HEK293 (cell line): ENCODE data around the gene FRMD3.

Experiments used
- CTCF ChIA-PET: fragments of 350-600 bp; formaldehyde crosslinking; extraction: SDS; loops from one replicate; lab custom pipeline; 2021; ENCODE audit warnings: antibody characterized with exemption; lab: Yijun Ruan, JAX
- POLR2A ChIA-PET: fragments of 300-600 bp; formaldehyde crosslinking; extraction: SDS; loops from one replicate; lab custom pipeline; 2020; ENCODE audit warnings: antibody characterized with exemption, inconsistent platforms; lab: Yijun Ruan, JAX
- H3K27ac ChIP-seq: fragments of 200-500 bp; sonication (Bioruptor generic); 2 replicates; pipeline ENCODE4 v1.5.1; 2014; ENCODE audit warnings: low read depth, low read length, control low read depth, inconsistent platforms; ENCODE audit errors: extremely low read depth
- H3K36me3 ChIP-seq, 2 experiments: fragments of 200-500 bp in 1 of 2; sonication (Bioruptor generic) in 1 of 2; 1 replicate in 1 of 2; 2 replicates in 1 of 2; pipeline ENCODE4 v1.5.1; 2014 to 2017; ENCODE audit warnings: inconsistent platforms in 2 of 2, low read length in 2 of 2; ENCODE audit not compliant: control insufficient read depth in 2 of 2, insufficient read depth in 1 of 2
- H3K4me1 ChIP-seq: fragments of 200-500 bp; sonication (Bioruptor generic); 2 replicates; pipeline ENCODE4 v1.5.1; 2014; ENCODE audit warnings: mild to moderate bottlenecking, low read length, inconsistent platforms; ENCODE audit not compliant: control insufficient read depth, insufficient read depth
- H3K4me3 ChIP-seq: 2 replicates; pipeline ENCODE4 v1.5.1; 2011; ENCODE audit warnings: low read depth, mild to moderate bottlenecking, control low read depth, low read length, moderate library complexity
- H3K9me3 ChIP-seq: fragments of 200-500 bp; sonication (Bioruptor generic); 2 replicates; pipeline ENCODE4 v1.5.1; 2014; ENCODE audit warnings: low read depth, low read length, inconsistent platforms; ENCODE audit not compliant: control insufficient read depth, insufficient read depth
- ATF2 ChIP-seq: fragments of 450-650 bp; formaldehyde crosslinking; IDR thresholded peaks from 2 replicates; pipeline ENCODE4 v1.5.1; 2016; ENCODE audit warnings: missing biosample characterization, missing genetic modification characterization, low read depth
- BCL11B ChIP-seq: fragments of 450-650 bp; formaldehyde crosslinking; IDR thresholded peaks from 2 replicates; pipeline ENCODE4 v1.5.1; 2016; ENCODE audit warnings: low read depth, missing biosample characterization, missing genetic modification characterization
- PBX3 ChIP-seq: sonication (generic); formaldehyde crosslinking; IDR thresholded peaks from 2 replicates; pipeline ENCODE4 v1.8.1; 2022; ENCODE audit warnings: mild to moderate bottlenecking, moderate library complexity, missing genetic modification reagents
- PRDM1 ChIP-seq: fragments of 450-650 bp; formaldehyde crosslinking; IDR thresholded peaks from 2 replicates; pipeline ENCODE4; 2016; ENCODE audit warnings: missing biosample characterization, missing genetic modification characterization
- PRDM10 ChIP-seq: fragments of 450-650 bp; formaldehyde crosslinking; IDR thresholded peaks from 2 replicates; pipeline ENCODE4 v1.5.1; 2016; ENCODE audit warnings: missing biosample characterization, missing genetic modification characterization
- SP2 ChIP-seq: fragments of 450-650 bp; formaldehyde crosslinking; IDR thresholded peaks from 2 replicates; pipeline ENCODE4 v1.5.1; 2016; ENCODE audit warnings: missing biosample characterization, missing genetic modification characterization
- YY1 ChIP-seq: fragments of 450-650 bp; formaldehyde crosslinking; IDR thresholded peaks from 2 replicates; pipeline ENCODE4 v1.5.1; 2018; ENCODE audit warnings: missing biosample characterization, missing genetic modification characterization
- ZBTB1 ChIP-seq: fragments of 450-650 bp; formaldehyde crosslinking; IDR thresholded peaks from 2 replicates; pipeline ENCODE4 v1.5.1; 2016; ENCODE audit warnings: missing biosample characterization, missing genetic modification characterization
- ZBTB17 ChIP-seq: fragments of 450-650 bp; formaldehyde crosslinking; IDR thresholded peaks from 2 replicates; pipeline ENCODE4 v1.5.1; 2016; ENCODE audit warnings: missing biosample characterization, missing genetic modification characterization
- ZNF138 ChIP-seq: fragments of 450-650 bp; formaldehyde crosslinking; IDR thresholded peaks from 2 replicates; pipeline ENCODE4 v1.5.1; 2016; ENCODE audit warnings: missing biosample characterization, missing genetic modification characterization, borderline replicate concordance
- ZNF169 ChIP-seq: fragments of 450-650 bp; formaldehyde crosslinking; IDR thresholded peaks from 2 replicates; pipeline ENCODE4 v1.5.1; 2016; ENCODE audit warnings: missing biosample characterization, missing genetic modification characterization
- ZNF174 ChIP-seq: fragments of 450-650 bp; formaldehyde crosslinking; IDR thresholded peaks from 2 replicates; pipeline ENCODE4 v1.5.0; 2017; ENCODE audit warnings: missing biosample characterization, mild to moderate bottlenecking, missing genetic modification characterization
- ZNF184 ChIP-seq: fragments of 450-650 bp; IDR thresholded peaks from 2 replicates; pipeline ENCODE4 v1.5.1; 2018; ENCODE audit warnings: missing biosample characterization, mild to moderate bottlenecking, missing genetic modification characterization
- ZNF221 ChIP-seq: fragments of 450-650 bp; formaldehyde crosslinking; IDR thresholded peaks from 2 replicates; pipeline ENCODE4 v1.5.1; 2017; ENCODE audit warnings: missing biosample characterization, missing genetic modification characterization, borderline replicate concordance
- ZNF223 ChIP-seq: fragments of 450-650 bp; formaldehyde crosslinking; IDR thresholded peaks from 2 replicates; pipeline ENCODE4 v1.5.1; 2016; ENCODE audit warnings: missing biosample characterization, missing genetic modification characterization
- ZNF24 ChIP-seq: fragments of 450-650 bp; formaldehyde crosslinking; IDR thresholded peaks from 2 replicates; pipeline ENCODE4 v1.5.1; 2016; ENCODE audit warnings: missing biosample characterization, missing genetic modification characterization
- ZNF341 ChIP-seq: fragments of 450-650 bp; formaldehyde crosslinking; IDR thresholded peaks from 2 replicates; pipeline ENCODE4; 2016; ENCODE audit warnings: low read depth, missing biosample characterization, missing genetic modification characterization
- ZNF350 ChIP-seq: fragments of 450-650 bp; formaldehyde crosslinking; IDR thresholded peaks from 2 replicates; pipeline ENCODE4 v1.5.0; 2017; ENCODE audit warnings: missing biosample characterization, mild to moderate bottlenecking, missing genetic modification characterization
- ZNF530 ChIP-seq: fragments of 450-650 bp; formaldehyde crosslinking; IDR thresholded peaks from 2 replicates; pipeline ENCODE4 v1.5.1; 2016; ENCODE audit warnings: low read depth, missing biosample characterization, missing genetic modification characterization
- ZNF560 ChIP-seq: fragments of 450-650 bp; formaldehyde crosslinking; IDR thresholded peaks from 2 replicates; pipeline ENCODE4 v1.5.1; 2017; ENCODE audit warnings: missing biosample characterization, missing genetic modification characterization, borderline replicate concordance
- ZNF571 ChIP-seq: fragments of 450-650 bp; formaldehyde crosslinking; IDR thresholded peaks from 2 replicates; pipeline ENCODE4 v1.5.0; 2017; ENCODE audit warnings: missing biosample characterization, missing genetic modification characterization
- ZNF600 ChIP-seq: fragments of 450-650 bp; formaldehyde crosslinking; IDR thresholded peaks from 2 replicates; pipeline ENCODE4 v1.5.1; 2016; ENCODE audit warnings: missing biosample characterization, missing genetic modification characterization
- ZNF660 ChIP-seq: fragments of 450-650 bp; IDR thresholded peaks from 2 replicates; pipeline ENCODE4 v1.5.1; 2018; ENCODE audit warnings: missing biosample characterization, mild to moderate bottlenecking, missing genetic modification characterization
- ZNF670 ChIP-seq: fragments of 450-650 bp; formaldehyde crosslinking; IDR thresholded peaks from 2 replicates; pipeline ENCODE4 v1.5.1; 2016; ENCODE audit warnings: missing biosample characterization, missing genetic modification characterization, low read depth
- ZNF677 ChIP-seq: fragments of 450-650 bp; IDR thresholded peaks from 2 replicates; pipeline ENCODE4 v1.5.0; 2018; ENCODE audit warnings: missing biosample characterization, mild to moderate bottlenecking, missing genetic modification characterization, moderate library complexity
- ZNF707 ChIP-seq: fragments of 450-650 bp; formaldehyde crosslinking; IDR thresholded peaks from 2 replicates; pipeline ENCODE4 v1.5.1; 2016; ENCODE audit warnings: missing biosample characterization, missing genetic modification characterization
- ZNF768 ChIP-seq: fragments of 450-650 bp; formaldehyde crosslinking; IDR thresholded peaks from 2 replicates; pipeline ENCODE4 v1.5.1; 2018; ENCODE audit warnings: missing biosample characterization, mild to moderate bottlenecking, missing genetic modification characterization
- ZXDB ChIP-seq: fragments of 450-650 bp; formaldehyde crosslinking; IDR thresholded peaks from 2 replicates; pipeline ENCODE4 v1.5.1; 2016; ENCODE audit warnings: missing biosample characterization, missing genetic modification characterization
- TF ChIP-seq, protein P1 (sequence below): fragments of 450-650 bp; formaldehyde crosslinking; IDR thresholded peaks from 2 replicates; pipeline ENCODE4 v1.5.1; 2017; ENCODE audit warnings: missing biosample characterization, missing genetic modification characterization

The FRMD3 gene

DNA sequence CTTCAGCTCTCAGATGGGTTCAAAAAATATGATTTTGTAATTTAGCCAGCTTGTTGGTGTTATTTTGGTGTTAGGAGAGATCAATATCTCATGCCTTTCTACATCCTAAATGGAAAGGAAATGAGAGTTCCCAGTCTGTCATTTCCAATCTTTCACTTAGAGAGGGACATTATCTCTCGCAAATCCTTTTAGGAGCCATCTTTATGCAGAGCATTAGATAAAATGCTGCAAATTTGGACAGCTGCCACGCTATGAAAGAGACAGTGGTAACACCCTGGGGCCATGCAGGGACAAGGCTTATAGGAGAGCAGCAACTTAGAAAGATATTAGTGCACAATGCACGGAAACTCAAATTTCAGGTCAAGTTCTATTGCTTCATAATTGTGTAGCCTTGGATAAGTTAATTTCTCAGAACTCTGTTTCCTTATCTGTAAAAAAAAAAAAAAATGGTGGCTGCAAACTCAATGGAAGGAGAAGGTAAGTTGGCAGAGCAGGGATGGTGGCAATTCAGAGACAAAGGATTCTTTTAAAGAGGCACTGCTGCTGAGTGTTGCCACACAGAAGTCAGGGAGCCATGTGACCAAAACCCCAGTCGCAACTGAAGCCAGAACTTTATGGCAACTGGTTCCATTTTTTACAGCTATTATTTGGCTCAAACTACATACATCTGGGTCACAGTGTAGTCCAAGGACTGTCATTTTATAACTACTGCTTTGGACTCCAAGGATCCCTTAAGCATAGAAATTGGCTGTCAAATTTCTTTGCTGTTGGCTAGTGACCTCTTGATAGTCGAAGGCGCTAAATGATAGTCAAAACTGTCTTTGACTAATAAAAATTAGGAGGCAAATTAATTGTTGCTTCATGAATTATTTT, 210.2 kb downstream of the FRMD3 start:
- Histone ChIP-seq H3K9me3 (no peaks in the 10 kb centered on the region; the same call in 1 of the 2 replicates), H3K36me3 (no peaks in the 10 kb centered on the region), H3K27ac (no peak overlapping the region), H3K4me1 (no peaks in the 10 kb centered on the region), H3K4me3 (no peak overlapping the region)
- TF ChIP-seq ZNF571 (tag by site-specific recombination) = no peak
- TF ChIP-seq YY1 = no peak
- TF ChIP-seq ZNF560 (tag by site-specific recombination) = no peak
- TF ChIP-seq SP2 (tag by site-specific recombination) = no peak
- no peak for TF ChIP-seq PRDM10
- TF ChIP-seq ATF2 = no peak
- TF ChIP-seq ZNF223 (tag by site-specific recombination) = no peak
- TF ChIP-seq ZBTB1 (tag by site-specific recombination) = no peak
- TF ChIP-seq ZNF169 (tag by site-specific recombination) = no peak
- no peak for TF ChIP-seq ZNF670 (tag by site-specific recombination)
- no peak for TF ChIP-seq ZNF24 (tag by site-specific recombination)
- no peak for TF ChIP-seq ZXDB (tag by site-specific recombination)
- TF ChIP-seq ZNF768 = no peak
- no peak for TF ChIP-seq ZNF660
- TF ChIP-seq ZBTB17 (tag by site-specific recombination) = no peak
- TF ChIP-seq ZNF221 (tag by site-specific recombination) = no peak
- TF ChIP-seq ZNF138 (tag by site-specific recombination) = no peak
- no peak for TF ChIP-seq ZNF184 (tag by site-specific recombination)
- TF ChIP-seq ZNF174 (tag by site-specific recombination) = no peak
- no peak for TF ChIP-seq ZNF341 (tag by site-specific recombination)
- ChIA-PET CTCF (interaction anchor here (0.7 to 1.4 kb wide), 9 partner anchors 8 to 321 kb away, joined by 3 to 8 read pairs (median 4); no protein-coding TSS in a partner anchor), POLR2A (no interaction called here)

DNA sequence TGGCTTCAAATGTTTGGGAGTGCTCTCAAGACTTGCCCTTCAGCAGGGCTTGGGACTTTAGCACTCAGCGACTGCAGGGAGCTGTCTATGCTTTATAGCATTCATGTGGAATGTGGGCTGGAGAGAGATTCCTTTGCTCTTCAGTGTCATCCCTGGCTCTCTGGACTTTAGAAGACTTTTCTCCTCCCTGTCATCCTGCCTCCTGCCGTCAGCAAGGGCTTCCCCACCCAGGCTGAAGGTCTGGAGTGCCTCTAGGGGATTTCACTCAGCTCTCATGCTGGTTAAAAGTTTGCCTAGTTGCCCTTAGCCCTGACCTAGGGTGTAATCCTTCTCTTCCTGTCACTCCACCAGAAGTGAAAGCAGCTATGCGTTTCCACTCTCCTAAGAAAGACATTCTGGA, 210.9 kb downstream of the FRMD3 start:
- H3K4me3 ChIP-seq = no peak overlapping the region
- CTCF ChIA-PET = interaction anchor here (0.5 to 1.4 kb wide), 10 partner anchors 9 to 322 kb away, joined by 3 to 8 read pairs (median 4); no protein-coding TSS in a partner anchor
- H3K36me3 ChIP-seq = no peaks in the 10 kb centered on the region
- H3K9me3 ChIP-seq = no peaks in the 10 kb centered on the region; the same call in 1 of the 2 replicates
- POLR2A ChIA-PET = interaction anchor here (0.6 kb wide), 1 partner anchor 128 kb away, joined by 3 read pairs; no protein-coding TSS in a partner anchor
- no peak overlapping the region for H3K27ac ChIP-seq
- H3K4me1 ChIP-seq = no peaks in the 10 kb centered on the region
- TF ChIP-seq ZNF530 = no peak
- no peak for TF ChIP-seq ZNF174 (tag by site-specific recombination)
- TF ChIP-seq ZNF350 (tag by site-specific recombination) = no peak
- TF ChIP-seq ZNF560 (tag by site-specific recombination) = no peak
- no peak for TF ChIP-seq ZNF571 (tag by site-specific recombination)
- no peak for TF ChIP-seq ZNF677 (tag by site-specific recombination)
- TF ChIP-seq PRDM1 = no peak
- TF ChIP-seq ZNF600 (tag by site-specific recombination) = no peak
- TF ChIP-seq BCL11B (tag by site-specific recombination) = no peak
- TF ChIP-seq ZNF707 (tag by site-specific recombination) = no peak
- no peak for TF ChIP-seq PBX3 (CRISPR knock-in tag)
- TF ChIP-seq, protein P1, sequence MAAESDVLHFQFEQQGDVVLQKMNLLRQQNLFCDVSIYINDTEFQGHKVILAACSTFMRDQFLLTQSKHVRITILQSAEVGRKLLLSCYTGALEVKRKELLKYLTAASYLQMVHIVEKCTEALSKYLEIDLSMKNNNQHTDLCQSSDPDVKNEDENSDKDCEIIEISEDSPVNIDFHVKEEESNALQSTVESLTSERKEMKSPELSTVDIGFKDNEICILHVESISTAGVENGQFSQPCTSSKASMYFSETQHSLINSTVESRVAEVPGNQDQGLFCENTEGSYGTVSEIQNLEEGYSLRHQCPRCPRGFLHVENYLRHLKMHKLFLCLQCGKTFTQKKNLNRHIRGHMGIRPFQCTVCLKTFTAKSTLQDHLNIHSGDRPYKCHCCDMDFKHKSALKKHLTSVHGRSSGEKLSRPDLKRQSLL (tag by site-specific recombination) = no peak
